PC-9 (cell line): ENCODE data around the gene ZNF423. TPM values are rescaled to one million over a fixed set of nuclear protein-coding genes. Genes with fewer than 3 reads are reported as not detected.

ENCODE experiments used
- BruUV-seq: library from RNA; stranded (reverse); fragments of 400-500 nt; replicated peaks from 2 replicates; lab custom pipeline; 2021; lab: Mats Ljungman, UMichigan
- CTCF ChIA-PET: fragments of 300-600 bp; sonication (Branson Sonifier 250); formaldehyde crosslinking; loops from one replicate; lab custom pipeline; 2022; ENCODE audit warnings: antibody characterized with exemption; lab: Charles Lee
- POLR2A ChIA-PET: fragments of 300-600 bp; sonication (Branson Sonifier 250); formaldehyde crosslinking; loops from one replicate; lab custom pipeline; 2022; ENCODE audit warnings: antibody characterized with exemption; ENCODE audit not compliant: unreplicated experiment; lab: Charles Lee
- DNase-seq, 2 experiments: peaks; one replicate each; pipeline versions ENCODE4 v3.0.0 to v3.0.0-alpha.2; 2015 to 2022; ENCODE audit warnings: mixed read lengths in 1 of 2
- H2AFZ ChIP-seq: fragments of 200-600 bp; sonication (generic); 2 replicates; pipeline ENCODE4 v1.8.1; 2017; ENCODE audit warnings: antibody characterized with exemption
- H3F3A ChIP-seq: fragments of 200-600 bp; sonication (generic); 2 replicates; pipeline ENCODE4 v1.8.1; 2017; ENCODE audit warnings: antibody characterized with exemption, mild to moderate bottlenecking, low read depth; ENCODE audit not compliant: insufficient read depth
- H3K27ac ChIP-seq: fragments of 200-600 bp; sonication (generic); 2 replicates; pipeline ENCODE4 v1.6.1; 2016; ENCODE audit warnings: mixed run types
- H3K27me3 ChIP-seq: fragments of 200-600 bp; sonication (generic); 2 replicates; pipeline ENCODE4 v1.6.1; 2016; ENCODE audit warnings: low read depth, mixed run types; ENCODE audit not compliant: insufficient read depth
- H3K36me3 ChIP-seq: fragments of 200-600 bp; sonication (generic); 2 replicates; pipeline ENCODE4 v1.6.1; 2016; ENCODE audit warnings: low read depth, mixed run types
- H3K4me1 ChIP-seq: fragments of 200-600 bp; sonication (generic); replicated peaks from 2 replicates; pipeline ENCODE4 v1.6.1; 2016; ENCODE audit warnings: mixed run types; ENCODE audit not compliant: insufficient read depth
- H3K4me2 ChIP-seq: fragments of 200-600 bp; sonication (generic); 2 replicates; pipeline ENCODE4 v1.6.1; 2017; ENCODE audit warnings: mixed run types
- H3K4me3 ChIP-seq: fragments of 200-600 bp; sonication (generic); 2 replicates; pipeline ENCODE4 v1.6.1; 2016; ENCODE audit warnings: mixed run types
- H3K79me2 ChIP-seq: fragments of 200-600 bp; sonication (generic); 2 replicates; pipeline ENCODE4 v1.6.1; 2017; ENCODE audit warnings: low read depth, mixed run types
- H3K9me2 ChIP-seq: fragments of 200-600 bp; sonication (generic); 2 replicates; pipeline ENCODE4 v1.8.1; 2017; ENCODE audit warnings: mild to moderate bottlenecking; ENCODE audit not compliant: insufficient read depth
- H3K9me3 ChIP-seq: fragments of 200-600 bp; sonication (generic); 2 replicates; pipeline ENCODE4 v1.8.1; 2016; ENCODE audit warnings: low read depth; ENCODE audit not compliant: insufficient read depth
- H4K20me1 ChIP-seq: fragments of 200-600 bp; sonication (generic); 2 replicates; pipeline ENCODE4 v1.8.1; 2017; ENCODE audit not compliant: insufficient read depth
- EZH2 ChIP-seq: fragments of 200-600 bp; sonication (generic); IDR thresholded peaks from 2 replicates; pipeline ENCODE4 v1.8.0; 2017; ENCODE audit warnings: antibody characterized with exemption, low read depth
- intact Hi-C: fragments of 100-400 bp; cut with micrococcal nuclease; formaldehyde crosslinking; loops from one replicate; pipeline ENCODE4 v1.10.0; 2022; ENCODE audit not compliant: unreplicated experiment
- total RNA-seq: library from RNA; stranded (reverse); gene quantifications from 2 replicates; pipeline ENCODE4 v1.2.3, GENCODE V29; 2021
- TF ChIP-seq, protein P1 (sequence below): fragments of 200-600 bp; sonication (generic); conservative IDR thresholded peaks from 2 replicates; pipeline ENCODE4 v1.6.1; 2017; ENCODE audit warnings: mixed run types, antibody characterized with exemption, mild to moderate bottlenecking, moderate library complexity

Gene ZNF423
- total RNA-seq, 1 experiment from 2014 or later = not detected

DNA sequence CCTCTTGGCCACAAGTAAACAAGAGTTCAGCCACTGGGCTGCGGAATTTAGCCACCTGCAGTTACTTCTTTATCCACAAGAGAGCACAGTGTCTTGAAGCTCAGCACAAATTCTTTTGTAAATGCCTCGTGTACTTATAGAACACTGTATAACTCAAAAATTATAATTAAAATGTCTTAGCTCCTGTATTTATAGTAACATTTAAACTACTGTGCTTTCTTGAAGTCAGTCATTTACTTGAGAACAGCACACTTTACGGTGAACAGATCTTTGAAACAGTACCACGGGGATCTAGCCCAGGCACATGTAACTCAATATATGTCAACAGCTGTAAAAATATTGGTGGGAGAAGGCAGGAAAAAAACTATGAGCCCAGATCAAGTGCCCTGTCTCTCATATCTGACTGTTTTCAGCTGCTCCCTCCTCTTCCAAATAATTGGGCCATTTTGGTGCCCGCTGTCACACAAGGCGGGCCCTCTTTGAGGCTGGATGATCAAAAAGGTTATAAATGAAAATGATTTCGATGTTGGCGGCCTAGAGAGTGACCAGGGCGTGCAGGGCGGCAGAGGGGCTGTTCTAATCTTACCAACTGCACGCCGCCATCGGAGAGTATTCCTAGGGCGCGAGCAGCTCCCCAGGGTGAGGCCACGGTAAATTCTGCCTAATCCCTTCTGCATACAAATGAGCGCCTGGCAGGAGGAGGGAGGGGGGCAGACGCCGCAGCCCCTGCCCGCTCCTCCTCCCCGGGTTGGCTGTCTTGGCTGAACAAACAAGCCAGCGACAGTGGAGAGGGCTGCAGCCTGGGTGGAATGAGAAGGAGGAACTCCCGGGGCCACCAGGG is 299.1 kb downstream of the ZNF423 start:
- H3K4me3 ChIP-seq = no peak overlapping the region
- POLR2A ChIA-PET = no interaction called here
- no peaks in the 10 kb centered on the region for H3F3A ChIP-seq
- intact Hi-C loops = no loop called here
- CTCF ChIA-PET = no interaction called here
- no TSS peak for BruUV-seq
- H3K9me3 ChIP-seq = no peaks in the 10 kb centered on the region
- no peaks in the 10 kb centered on the region for H3K79me2 ChIP-seq
- TF ChIP-seq, protein P1, sequence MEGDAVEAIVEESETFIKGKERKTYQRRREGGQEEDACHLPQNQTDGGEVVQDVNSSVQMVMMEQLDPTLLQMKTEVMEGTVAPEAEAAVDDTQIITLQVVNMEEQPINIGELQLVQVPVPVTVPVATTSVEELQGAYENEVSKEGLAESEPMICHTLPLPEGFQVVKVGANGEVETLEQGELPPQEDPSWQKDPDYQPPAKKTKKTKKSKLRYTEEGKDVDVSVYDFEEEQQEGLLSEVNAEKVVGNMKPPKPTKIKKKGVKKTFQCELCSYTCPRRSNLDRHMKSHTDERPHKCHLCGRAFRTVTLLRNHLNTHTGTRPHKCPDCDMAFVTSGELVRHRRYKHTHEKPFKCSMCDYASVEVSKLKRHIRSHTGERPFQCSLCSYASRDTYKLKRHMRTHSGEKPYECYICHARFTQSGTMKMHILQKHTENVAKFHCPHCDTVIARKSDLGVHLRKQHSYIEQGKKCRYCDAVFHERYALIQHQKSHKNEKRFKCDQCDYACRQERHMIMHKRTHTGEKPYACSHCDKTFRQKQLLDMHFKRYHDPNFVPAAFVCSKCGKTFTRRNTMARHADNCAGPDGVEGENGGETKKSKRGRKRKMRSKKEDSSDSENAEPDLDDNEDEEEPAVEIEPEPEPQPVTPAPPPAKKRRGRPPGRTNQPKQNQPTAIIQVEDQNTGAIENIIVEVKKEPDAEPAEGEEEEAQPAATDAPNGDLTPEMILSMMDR = peak; percentile 51; the same call in 1 of the 2 replicates
- no peak for TF ChIP-seq EZH2
- DNase-seq = no peak
- peaks cover 51% of the 10 kb centered on the region for H3K27me3 ChIP-seq
- H3K36me3 ChIP-seq = no peaks in the 10 kb centered on the region
- no peaks in the 10 kb centered on the region for H4K20me1 ChIP-seq
- H3K4me2 ChIP-seq = no peak overlapping the region
- H2AFZ ChIP-seq = no peak overlapping the region
- no peaks in the 10 kb centered on the region for H3K4me1 ChIP-seq
- no peak overlapping the region for H3K27ac ChIP-seq
- no peaks in the 10 kb centered on the region for H3K9me2 ChIP-seq

DNA sequence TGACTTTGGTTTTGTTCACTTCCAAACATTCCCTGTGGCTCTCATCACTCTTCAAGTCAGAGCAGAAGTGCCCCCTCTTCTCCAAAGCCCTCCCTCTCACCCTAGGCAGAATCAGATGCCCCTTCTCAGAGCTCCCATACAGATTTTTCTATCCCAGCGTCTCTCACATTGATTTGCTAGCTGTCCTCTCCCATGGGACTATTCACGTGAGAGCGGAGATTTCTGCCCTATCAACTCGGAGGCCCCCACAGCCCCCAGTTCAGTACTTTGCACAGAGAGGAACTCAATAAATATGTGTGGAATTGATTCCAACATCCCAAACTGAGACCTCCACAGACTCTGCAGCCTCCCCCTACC is 299.7 kb downstream of the ZNF423 start:
- Histone ChIP-seq H3K36me3 (no peaks in the 10 kb centered on the region), H3F3A (no peaks in the 10 kb centered on the region), H2AFZ (no peak overlapping the region), H3K9me3 (no peaks in the 10 kb centered on the region), H3K79me2 (no peaks in the 10 kb centered on the region), H3K4me2 (no peak overlapping the region), H4K20me1 (no peaks in the 10 kb centered on the region), H3K27me3 (peaks cover 51% of the 10 kb centered on the region), H3K9me2 (no peaks in the 10 kb centered on the region), H3K4me1 (no peaks in the 10 kb centered on the region), H3K27ac (no peak overlapping the region), H3K4me3 (no peak overlapping the region)
- no TSS peak for BruUV-seq
- POLR2A ChIA-PET = no interaction called here
- CTCF ChIA-PET = no interaction called here
- intact Hi-C loops = no loop called here
- TF ChIP-seq, protein P1 = no peak
- TF ChIP-seq EZH2 = no peak
- no peak for DNase-seq

DNA sequence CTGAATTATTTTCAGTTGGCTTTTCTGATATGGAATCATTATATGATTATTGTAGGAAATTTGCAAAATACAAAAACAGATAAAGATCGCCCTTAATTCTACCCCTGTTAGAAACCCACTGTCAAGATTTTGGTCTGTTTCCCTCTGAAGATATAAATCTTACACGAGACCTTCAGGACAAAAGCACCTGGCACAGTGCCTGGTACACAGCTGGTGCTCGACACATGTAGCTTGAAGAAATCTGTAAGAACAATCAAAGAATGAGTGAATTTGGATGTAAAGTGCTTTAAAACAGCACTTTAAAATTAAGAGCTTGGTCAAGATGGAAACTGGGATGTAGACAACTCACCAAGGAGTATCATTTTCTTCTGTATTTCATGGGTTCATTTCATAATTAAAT is 301.2 kb downstream of the ZNF423 start:
- Histone ChIP-seq H4K20me1 (no peaks in the 10 kb centered on the region), H2AFZ (no peak overlapping the region), H3K9me2 (no peaks in the 10 kb centered on the region), H3K9me3 (no peaks in the 10 kb centered on the region), H3K4me3 (no peak overlapping the region), H3F3A (no peaks in the 10 kb centered on the region), H3K27me3 (peaks cover 43% of the 10 kb centered on the region), H3K4me2 (no peak overlapping the region), H3K79me2 (no peaks in the 10 kb centered on the region), H3K4me1 (no peaks in the 10 kb centered on the region), H3K27ac (no peak overlapping the region), H3K36me3 (no peaks in the 10 kb centered on the region)
- no peak for DNase-seq
- intact Hi-C loops = no loop called here
- BruUV-seq = no TSS peak
- no peak for TF ChIP-seq EZH2
- TF ChIP-seq, protein P1 = no peak
- POLR2A ChIA-PET = no interaction called here
- CTCF ChIA-PET = no interaction called here
